Nephron progenitor cell (in vitro differentiated cells): Measurements from ENCODE around the gene CLDN9.

Source experiments
- DNase-seq: peaks from one replicate; pipeline ENCODE4 v3.0.0; 2021
- H3K27ac Mint-ChIP-seq: 2 replicates; pipeline ENCODE4 v1.8.0; 2021; ENCODE audit warnings: mild to moderate bottlenecking, moderate library complexity, mixed read lengths
- H3K27me3 Mint-ChIP-seq: 2 replicates; pipeline ENCODE4 v1.8.0; 2021; ENCODE audit warnings: mild to moderate bottlenecking, low read depth, mixed read lengths; ENCODE audit not compliant: poor library complexity
- H3K36me3 Mint-ChIP-seq: 2 replicates; pipeline ENCODE4 v1.8.0; 2021; ENCODE audit warnings: low read depth, mixed read lengths
- H3K4me1 Mint-ChIP-seq: 2 replicates; pipeline ENCODE4 v1.8.0; 2021; ENCODE audit warnings: mixed read lengths
- H3K4me3 Mint-ChIP-seq: 2 replicates; pipeline ENCODE4 v1.8.0; 2021; ENCODE audit warnings: mild to moderate bottlenecking, moderate library complexity, mixed read lengths
- H3K9me3 Mint-ChIP-seq: 2 replicates; pipeline ENCODE4 v1.8.0; 2021; ENCODE audit warnings: mild to moderate bottlenecking, moderate library complexity, mixed read lengths
- TF ChIP-seq, protein P1 (sequence below): fragments of 200-600 bp; sonication (generic); IDR thresholded peaks from 2 replicates; pipeline ENCODE4 v1.5.0; 2021; ENCODE audit warnings: antibody characterized with exemption

The CLDN9 gene

DNA sequence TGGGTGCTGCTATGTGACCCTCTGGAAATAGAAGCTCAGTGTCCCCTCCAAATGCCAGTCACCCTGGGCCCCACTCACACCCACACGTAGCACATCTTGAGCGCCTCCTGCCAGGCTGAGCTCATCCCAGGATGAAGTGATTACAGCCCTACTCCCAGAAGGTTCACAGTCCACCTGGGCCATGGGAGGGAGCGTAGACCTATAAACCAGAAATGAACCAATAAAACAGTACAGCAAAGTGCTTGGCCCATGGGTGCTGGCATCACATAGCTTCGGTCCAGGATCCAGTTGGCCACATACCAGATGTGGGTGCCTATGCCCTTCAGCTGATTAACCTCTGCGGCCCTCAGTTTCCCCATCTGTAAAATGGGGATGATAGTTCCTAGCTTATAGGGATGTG is 26.2 kb downstream of the CLDN9 start:
- Mint-ChIP-seq H3K4me1 (no peaks in the 10 kb centered on the region), H3K9me3 (no peaks in the 10 kb centered on the region), H3K27me3 (peaks cover 85% of the 10 kb centered on the region), H3K4me3 (no peak overlapping the region), H3K36me3 (no peaks in the 10 kb centered on the region), H3K27ac (no peak overlapping the region)
- no peak for DNase-seq
- TF ChIP-seq, protein P1, sequence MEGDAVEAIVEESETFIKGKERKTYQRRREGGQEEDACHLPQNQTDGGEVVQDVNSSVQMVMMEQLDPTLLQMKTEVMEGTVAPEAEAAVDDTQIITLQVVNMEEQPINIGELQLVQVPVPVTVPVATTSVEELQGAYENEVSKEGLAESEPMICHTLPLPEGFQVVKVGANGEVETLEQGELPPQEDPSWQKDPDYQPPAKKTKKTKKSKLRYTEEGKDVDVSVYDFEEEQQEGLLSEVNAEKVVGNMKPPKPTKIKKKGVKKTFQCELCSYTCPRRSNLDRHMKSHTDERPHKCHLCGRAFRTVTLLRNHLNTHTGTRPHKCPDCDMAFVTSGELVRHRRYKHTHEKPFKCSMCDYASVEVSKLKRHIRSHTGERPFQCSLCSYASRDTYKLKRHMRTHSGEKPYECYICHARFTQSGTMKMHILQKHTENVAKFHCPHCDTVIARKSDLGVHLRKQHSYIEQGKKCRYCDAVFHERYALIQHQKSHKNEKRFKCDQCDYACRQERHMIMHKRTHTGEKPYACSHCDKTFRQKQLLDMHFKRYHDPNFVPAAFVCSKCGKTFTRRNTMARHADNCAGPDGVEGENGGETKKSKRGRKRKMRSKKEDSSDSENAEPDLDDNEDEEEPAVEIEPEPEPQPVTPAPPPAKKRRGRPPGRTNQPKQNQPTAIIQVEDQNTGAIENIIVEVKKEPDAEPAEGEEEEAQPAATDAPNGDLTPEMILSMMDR = no peak

DNA sequence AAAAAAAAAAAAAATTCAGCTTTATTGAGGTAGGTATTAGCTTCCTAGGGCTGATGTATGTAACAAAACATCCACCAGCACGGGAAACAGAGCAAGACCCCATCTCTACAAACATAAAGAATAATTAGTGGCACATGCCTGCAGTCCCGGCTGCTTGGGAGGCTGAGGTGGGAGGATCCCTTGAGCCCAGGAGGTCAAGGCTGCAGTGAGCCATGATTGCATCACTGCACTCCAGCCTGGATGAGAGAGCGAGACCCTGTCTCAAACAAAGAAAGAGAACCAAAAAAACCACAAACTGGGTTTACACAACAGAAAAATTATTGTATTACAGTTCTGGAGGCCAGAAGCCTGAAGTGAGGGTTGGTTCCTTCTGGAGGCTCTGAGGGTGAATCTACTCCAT is 29.7 kb downstream of the CLDN9 start:
- Mint-ChIP-seq H3K4me1 (peaks cover 5% of the 10 kb centered on the region), H3K27me3 (peaks cover 91% of the 10 kb centered on the region), H3K27ac (no peak overlapping the region), H3K4me3 (no peak overlapping the region), H3K9me3 (peaks cover 10% of the 10 kb centered on the region), H3K36me3 (no peaks in the 10 kb centered on the region)
- no peak for DNase-seq
- TF ChIP-seq, protein P1 = no peak

DNA sequence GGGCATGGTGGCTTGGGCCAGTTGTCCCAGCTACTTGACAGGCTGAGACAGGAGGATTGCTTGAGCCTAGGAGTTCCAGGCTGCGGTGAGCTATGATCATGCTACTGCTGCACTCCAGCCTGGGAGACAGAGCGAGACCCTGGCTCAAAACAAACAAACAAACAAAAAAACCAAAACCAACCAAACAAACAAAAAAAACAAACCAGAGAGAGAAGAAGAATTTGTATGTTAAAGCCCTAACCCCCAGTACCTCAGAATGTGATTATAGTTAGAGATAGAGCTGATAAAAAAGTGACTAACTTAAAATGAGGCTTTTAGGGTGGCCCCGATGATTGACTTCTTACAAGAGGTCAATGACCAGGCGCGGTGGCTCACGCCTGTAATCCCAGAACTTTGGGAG is 32.0 kb downstream of the CLDN9 start:
- DNase-seq = no peak
- Mint-ChIP-seq H3K4me1 (peaks cover 5% of the 10 kb centered on the region), H3K36me3 (no peaks in the 10 kb centered on the region), H3K4me3 (peak overlapping the region; percentile 74), H3K27ac (no peak overlapping the region), H3K9me3 (peaks cover 10% of the 10 kb centered on the region), H3K27me3 (peaks cover 88% of the 10 kb centered on the region)
- TF ChIP-seq, protein P1 = no peak

- TF ChIP-seq, protein P1 = no peak
- no peaks in the 10 kb centered on the region for H3K36me3 Mint-ChIP-seq
- H3K9me3 Mint-ChIP-seq = peaks cover 10% of the 10 kb centered on the region
- H3K27ac Mint-ChIP-seq = no peak within 1 kb of the TSS
- peaks cover 13% of the 10 kb centered on the region for H3K4me1 Mint-ChIP-seq
- H3K4me3 Mint-ChIP-seq = peak within 1 kb of the TSS; percentile 74
- H3K27me3 Mint-ChIP-seq = peaks cover 87% of the 10 kb centered on the region
- peak; percentile 56 for DNase-seq
Measured at GRCh38 chr16:3045758-3046640, 33.3 kb downstream of the CLDN9 start, which contains the start of gene MMP25. TSS of gene MMP25 (plus strand) at chr16:3046561. CDS start at chr16:3046918, 357 bp downstream.

DNA sequence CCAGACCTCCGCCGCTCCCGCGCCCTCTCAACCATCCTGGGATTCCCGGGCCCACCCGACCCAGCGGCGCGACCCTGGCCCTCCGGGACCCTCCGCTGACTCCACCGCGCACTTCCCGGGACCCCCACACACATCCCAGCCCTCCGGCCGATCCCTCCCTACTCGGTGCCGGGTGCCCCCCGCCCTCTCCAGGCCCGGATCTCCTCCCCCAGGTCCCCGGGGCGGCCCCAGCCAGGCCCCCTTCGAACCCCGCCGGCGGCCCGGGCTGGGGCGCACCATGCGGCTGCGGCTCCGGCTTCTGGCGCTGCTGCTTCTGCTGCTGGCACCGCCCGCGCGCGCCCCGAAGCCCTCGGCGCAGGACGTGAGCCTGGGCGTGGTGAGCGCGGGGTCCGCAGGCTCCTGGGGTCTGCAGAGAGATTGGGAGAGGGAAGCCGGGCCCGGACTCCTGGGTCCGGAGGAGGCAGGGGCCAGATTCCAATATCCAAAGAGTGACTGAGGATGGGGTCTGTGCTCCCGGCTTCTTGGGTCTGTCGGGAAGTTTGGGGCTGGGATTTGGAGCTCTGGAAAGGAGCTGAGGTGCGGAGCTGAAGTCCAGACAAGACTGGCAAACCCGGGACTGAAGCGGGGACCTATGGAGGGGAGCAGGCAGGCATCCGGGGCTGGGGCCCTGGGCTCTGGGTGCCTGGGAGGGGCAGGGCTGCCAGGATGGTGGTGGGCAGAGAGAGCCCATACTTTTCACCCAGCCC is 34.1 kb downstream of the CLDN9 start:
- Mint-ChIP-seq H3K27me3 (peaks cover 86% of the 10 kb centered on the region), H3K4me1 (peaks cover 16% of the 10 kb centered on the region), H3K4me3 (peak overlapping the region; percentile 63), H3K36me3 (no peaks in the 10 kb centered on the region), H3K27ac (no peak overlapping the region), H3K9me3 (peaks cover 10% of the 10 kb centered on the region)
- TF ChIP-seq, protein P1 = no peak
- peak; percentile 46 for DNase-seq
